ENCODE measurements around the gene VSTM5.
"Not testable (repeated sequence)": the region's sequence is repeated elsewhere in the genome, so short reads cannot be mapped to it uniquely, and the experiment has no call there.

The VSTM5 gene

GRCh38 chr11:93801366-93801765 is 49.1 kb downstream of the VSTM5 start:
- DNase-seq: no peak
- intact Hi-C loops (cut with DNase I): no loop called here

GRCh38 chr11:93796441-93797231 is 53.8 kb downstream of the VSTM5 start:
- DNase-seq: no peak
- intact Hi-C loops (cut with DNase I): no loop called here

GRCh38 chr11:93791493-93791892 is 58.9 kb downstream of the VSTM5 start:
- intact Hi-C loops (cut with DNase I): no loop called here
- DNase-seq: no peak

- intact Hi-C loops (cut with DNase I): no loop called here
- DNase-seq: no peak
Measured at GRCh38 chr11:93784935-93785360, 65.5 kb downstream of the VSTM5 start.

GRCh38 chr11:93784145-93784934 is 66.1 kb downstream of the VSTM5 start, which contains the start of gene MED17:
TSS of gene MED17 (plus strand) at chr11:93784282. CDS start at chr11:93784514, 232 bp downstream.
- DNase-seq: peak; percentile 87 to 99 (median 94)
- intact Hi-C loops (cut with DNase I): no loop called here

- DNase-seq: no peak
- intact Hi-C loops (cut with DNase I): loop anchor here (2.0 kb wide), 1 partner anchor 43 kb away; the partner anchor contains the start of genes C11orf54 and TAF1D
Measured at GRCh38 chr11:93783765-93784144, 66.7 kb downstream of the VSTM5 start.

GRCh38 chr11:93783362-93783761 is 67.1 kb downstream of the VSTM5 start:
- no peak for DNase-seq
- intact Hi-C loops (cut with DNase I): loop anchor here (2.0 kb wide), 1 partner anchor 43 kb away; the partner anchor contains the start of genes C11orf54 and TAF1D

GRCh38 chr11:93775289-93775688 is 75.1 kb downstream of the VSTM5 start:
- intact Hi-C loops (cut with DNase I): no loop called here
- no peak for DNase-seq

- DNase-seq; intact Hi-C loops (cut with DNase I): not testable (repeated sequence)
Measured at GRCh38 chr11:93774560-93774959, 75.9 kb downstream of the VSTM5 start.

GRCh38 chr11:93773601-93774200 is 76.7 kb downstream of the VSTM5 start:
- no peak for DNase-seq
- intact Hi-C loops (cut with DNase I): no loop called here

- intact Hi-C loops (cut with DNase I): no loop called here
- no peak for DNase-seq
Measured at GRCh38 chr11:93773045-93773477, 77.4 kb downstream of the VSTM5 start.

- intact Hi-C loops (cut with DNase I): no loop called here
- DNase-seq: no peak
Measured at GRCh38 chr11:93772123-93772522, 78.3 kb downstream of the VSTM5 start.

GRCh38 chr11:93770160-93770559 is 80.3 kb downstream of the VSTM5 start:
- intact Hi-C loops (cut with DNase I): no loop called here
- DNase-seq: no peak

Data from posterior cingulate gyrus (tissue), 11 donors.